Stimulated activated CD4-positive, alpha-beta T cell treated with anti-CD3 and anti-CD28 coated beads, Interleukin-12 subunit alpha, Interleukin-12 subunit beta, amount 100 ng/mL, for 48 hours (primary cell): ENCODE results near the gene ARHGEF6.

ENCODE experiments used
- DNase-seq, 3 donors: peaks; one replicate each; pipeline ENCODE4 v3.0.0-alpha.2; 2020; ENCODE audit warnings: low read depth in 2 of 3, low spot score in 1 of 3

The ARHGEF6 gene

DNA sequence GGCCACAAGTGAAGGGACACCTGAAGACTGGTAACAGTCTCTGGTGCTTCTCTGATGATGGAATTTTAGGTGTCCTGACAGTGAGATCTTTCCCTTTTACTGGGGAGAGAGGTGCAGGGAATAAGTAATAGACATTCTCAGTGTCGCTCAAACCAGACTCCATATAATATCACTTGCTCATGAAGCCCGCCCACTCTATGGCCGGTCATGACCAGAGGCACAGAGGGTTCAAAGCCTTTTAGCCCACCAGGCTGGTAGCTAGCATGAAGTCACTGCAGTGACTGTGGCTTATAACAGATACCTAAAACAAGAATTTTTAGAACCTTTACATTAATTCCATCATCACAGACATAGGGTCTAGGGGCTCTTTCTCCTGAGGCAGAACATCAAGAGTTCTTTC lies 129.9 kb downstream of the ARHGEF6 start:
- DNase-seq = no peak

GRCh38 chrX:136647677-136648360 lies 132.9 kb downstream of the ARHGEF6 start, which contains the start of gene CD40LG:
Gene CD40LG, plus strand, starts transcription at chrX:136648158. Its CDS starts 91 bp downstream, at chrX:136648249.
- no peak for DNase-seq

DNA sequence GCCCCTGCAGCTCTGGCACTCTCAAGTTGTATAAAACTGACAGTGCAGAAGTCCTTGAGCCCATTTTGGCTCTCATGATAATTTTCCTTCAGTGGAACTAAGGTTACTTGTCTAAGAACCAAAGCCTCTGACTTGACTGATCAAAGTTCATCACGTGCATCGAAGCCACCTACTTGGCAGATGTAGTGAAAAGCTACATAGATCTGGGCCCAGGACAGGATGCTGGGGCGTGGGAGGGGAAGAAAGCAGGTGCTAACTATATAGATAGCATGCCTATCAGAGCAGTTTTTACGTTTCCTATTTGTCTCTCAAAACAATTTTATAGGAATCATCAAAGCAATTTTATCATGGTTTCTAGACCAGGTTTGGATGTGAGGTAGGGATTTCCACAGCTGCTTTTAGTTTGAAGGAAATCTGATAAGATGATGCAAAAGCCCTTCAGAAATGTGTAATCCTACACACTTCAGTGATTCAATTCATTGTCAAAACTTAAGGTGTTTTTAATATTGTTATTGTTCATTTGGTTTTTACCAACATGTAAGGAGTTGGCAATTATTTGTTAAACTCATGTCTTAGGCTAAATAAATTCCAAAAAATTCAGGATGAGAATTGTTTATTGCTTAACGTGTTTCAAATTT lies 134.0 kb downstream of the ARHGEF6 start:
- peak in 1 of 3 donors; percentile 51 for DNase-seq

DNA sequence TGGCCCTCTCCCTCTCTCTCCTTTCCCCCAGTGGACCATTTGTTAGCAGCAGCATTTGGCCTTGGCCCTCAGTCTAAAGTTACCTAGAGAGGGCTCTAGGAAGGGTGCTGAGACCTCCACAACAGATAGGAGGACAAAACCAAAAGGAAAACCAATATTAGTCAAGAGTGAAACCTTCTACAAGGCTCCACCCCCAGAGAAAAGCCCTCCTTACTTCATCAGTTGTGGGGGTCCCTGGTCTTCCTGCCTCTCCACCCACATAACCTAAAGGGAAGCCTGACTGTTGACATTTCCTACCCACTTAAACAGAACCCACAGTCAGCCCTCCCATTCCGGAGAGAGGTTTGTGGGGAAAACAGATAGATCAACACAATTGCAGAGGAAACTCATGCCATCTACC lies 137.5 kb downstream of the ARHGEF6 start:
- no peak for DNase-seq

GRCh38 chrX:136639506-136640176 lies 141.1 kb downstream of the ARHGEF6 start:
- DNase-seq = no peak

DNA sequence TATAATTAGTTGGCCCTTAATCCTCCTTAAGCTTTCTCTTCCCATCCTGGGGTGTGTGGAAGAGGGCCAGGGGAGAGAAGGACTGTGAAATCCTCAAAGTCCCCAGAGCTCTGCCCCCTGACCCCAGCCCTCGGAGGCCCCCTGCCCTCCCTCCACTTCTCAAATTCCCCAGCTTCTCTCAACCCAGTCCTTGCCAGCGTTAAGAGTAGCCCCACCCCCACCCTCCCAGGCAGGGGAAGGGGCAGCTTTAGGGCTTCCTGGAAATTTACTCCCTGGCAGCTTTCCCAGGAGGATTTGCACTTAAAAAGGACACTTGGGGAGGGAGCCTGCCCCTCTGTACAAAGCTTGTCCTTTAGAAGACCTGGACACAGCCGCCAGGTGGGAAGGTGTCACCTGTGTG lies 144.6 kb downstream of the ARHGEF6 start:
- no peak for DNase-seq

- no peak for DNase-seq
Measured at GRCh38 chrX:136635235-136635634, 145.5 kb downstream of the ARHGEF6 start.

- DNase-seq = no peak
Measured at GRCh38 chrX:136630881-136631280, 149.9 kb downstream of the ARHGEF6 start.

GRCh38 chrX:136629084-136629750 lies 151.5 kb downstream of the ARHGEF6 start:
- no peak for DNase-seq

GRCh38 chrX:136627409-136627808 lies 153.3 kb downstream of the ARHGEF6 start:
- DNase-seq = no peak

- no peak for DNase-seq
Measured at GRCh38 chrX:136626891-136627290, 153.8 kb downstream of the ARHGEF6 start.

GRCh38 chrX:136626237-136626636 lies 154.5 kb downstream of the ARHGEF6 start:
- no peak for DNase-seq

- DNase-seq = no peak
Measured at GRCh38 chrX:136625246-136625645, 155.5 kb downstream of the ARHGEF6 start.

- DNase-seq = no peak
Measured at GRCh38 chrX:136623396-136623795, 157.3 kb downstream of the ARHGEF6 start.

DNA sequence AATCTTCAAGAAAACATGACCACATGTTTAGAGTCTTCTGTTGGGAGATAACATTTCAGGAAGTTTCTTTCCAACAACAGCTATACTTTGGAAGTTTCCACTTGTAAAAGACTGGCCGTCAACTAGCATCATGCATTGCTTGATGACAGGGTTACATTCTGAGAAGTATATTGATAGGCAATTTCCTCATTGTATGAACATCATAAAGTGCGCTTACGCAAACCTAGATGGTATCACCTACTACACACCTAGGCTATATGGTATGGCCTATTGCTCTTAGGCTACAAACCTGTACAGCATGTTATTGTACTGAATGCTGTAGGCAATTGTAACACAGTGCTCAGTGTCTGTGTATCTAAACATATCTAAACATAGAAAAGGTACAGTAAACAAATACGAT lies 158.2 kb downstream of the ARHGEF6 start:
- DNase-seq = no peak

DNA sequence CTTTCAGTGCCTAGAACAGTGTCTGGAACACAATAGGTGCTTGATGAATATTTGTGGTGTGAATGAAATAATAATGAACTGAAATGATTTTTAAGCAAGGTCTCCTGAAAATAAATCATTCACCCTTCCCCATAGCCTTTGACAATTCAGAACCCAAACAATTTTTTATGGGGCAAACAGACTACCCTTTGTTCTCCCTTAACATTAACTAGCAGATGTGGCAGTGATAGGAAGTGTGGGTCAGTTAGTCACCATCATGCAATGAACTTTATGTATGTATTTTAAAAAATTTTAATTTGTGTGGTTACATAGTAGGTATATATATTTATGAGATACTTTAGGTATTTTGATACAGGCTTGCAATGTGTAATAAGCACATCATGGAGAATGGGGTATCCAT lies 160.0 kb downstream of the ARHGEF6 start:
- no peak for DNase-seq

DNA sequence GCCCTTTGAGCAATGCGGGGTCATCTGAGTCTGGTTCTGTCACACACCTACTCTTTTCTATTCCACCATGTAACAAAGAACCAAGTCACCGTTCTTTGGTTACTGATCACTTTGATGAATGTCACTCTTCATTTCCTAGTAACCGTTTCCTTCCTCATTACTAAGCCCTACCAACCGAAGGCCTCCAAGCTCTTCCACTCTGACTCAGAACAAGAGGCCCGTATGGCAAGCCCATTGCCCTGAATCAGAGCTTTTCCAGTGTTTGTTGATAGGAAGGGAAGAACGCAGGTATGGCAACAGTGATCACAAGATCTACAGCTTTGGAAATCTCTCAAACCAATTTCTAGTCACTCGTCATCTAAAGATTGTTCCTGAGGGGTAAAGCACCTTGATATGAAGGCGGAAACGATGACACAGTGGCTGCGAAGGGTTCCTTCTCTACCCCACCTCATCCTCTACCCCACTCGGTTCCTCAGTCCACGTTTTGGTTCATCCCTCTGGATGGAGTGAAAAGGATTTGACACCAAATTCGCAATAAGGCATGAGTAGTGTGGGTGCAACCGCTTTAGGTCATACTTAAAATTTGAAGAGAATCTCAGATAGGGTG lies 160.7 kb downstream of the ARHGEF6 start:
- peak in 2 of 3 donors; percentile 27 to 45 for DNase-seq

- no peak for DNase-seq
Measured at GRCh38 chrX:136616987-136617685, 163.6 kb downstream of the ARHGEF6 start.
